ENCODE measurements around the gene ABLIM2.
A peak's percentile ranks its signal among the peaks of the same experiment; 100 is the strongest.

The ABLIM2 gene

GRCh38 chr4:8158710-8159536, at the start of gene ABLIM2:
Gene ABLIM2, minus strand, starts transcription at chr4:8158813. Its CDS starts 124 bp downstream, at chr4:8158689.
- H3K9me3 ChIP-seq (ENCODE audit: control insufficient read depth, insufficient read depth, low read depth, low read length), result no peaks in the 10 kb centered on the region
- no peaks in the 10 kb centered on the region for H3K36me3 ChIP-seq (ENCODE audit: control insufficient read depth, insufficient read depth, low read length)
- peak within 1 kb of the TSS; percentile 88 for H3K4me3 ChIP-seq (ENCODE audit: low read depth, low read length)
- no peak within 1 kb of the TSS for H3K27ac ChIP-seq (ENCODE audit: low read depth, low read length)
- peak within 1 kb of the TSS; percentile 42 for H3K9ac ChIP-seq (ENCODE audit: low read length)
- peaks cover 9% of the 10 kb centered on the region for H3K4me1 ChIP-seq (ENCODE audit: control insufficient read depth, insufficient read depth, low read length)
- H3K27me3 ChIP-seq (ENCODE audit: control insufficient read depth, insufficient read depth, low read length), result peaks cover 69% of the 10 kb centered on the region

GRCh38 chr4:8207314-8207713, 48.7 kb upstream of the ABLIM2 start:
- no peak overlapping the region for H3K4me3 ChIP-seq (ENCODE audit: low read depth, low read length)
- no peak overlapping the region for H3K27ac ChIP-seq (ENCODE audit: low read depth, low read length)
- no peak overlapping the region for H3K9ac ChIP-seq (ENCODE audit: low read length)
- H3K9me3 ChIP-seq (ENCODE audit: control insufficient read depth, insufficient read depth, low read depth, low read length), result no peaks in the 10 kb centered on the region
- no peaks in the 10 kb centered on the region for H3K27me3 ChIP-seq (ENCODE audit: control insufficient read depth, insufficient read depth, low read length)
- no peaks in the 10 kb centered on the region for H3K36me3 ChIP-seq (ENCODE audit: control insufficient read depth, insufficient read depth, low read length)
- peaks cover 6% of the 10 kb centered on the region for H3K4me1 ChIP-seq (ENCODE audit: control insufficient read depth, insufficient read depth, low read length)

- H3K27ac ChIP-seq (ENCODE audit: low read depth, low read length), result no peak overlapping the region
Measured at GRCh38 chr4:8205749-8206611, 47.4 kb upstream of the ABLIM2 start.

GRCh38 chr4:8205241-8205707, 46.7 kb upstream of the ABLIM2 start:
- Histone ChIP-seq H3K4me3 (ENCODE audit: low read depth, low read length) (no peak overlapping the region), H3K27ac (ENCODE audit: low read depth, low read length) (no peak overlapping the region), H3K27me3 (ENCODE audit: control insufficient read depth, insufficient read depth, low read length) (no peaks in the 10 kb centered on the region)

More at GRCh38 chr4:8205749-8206611, 47.4 kb upstream of the ABLIM2 start:
- Histone ChIP-seq H3K36me3 (ENCODE audit: control insufficient read depth, insufficient read depth, low read length) (no peaks in the 10 kb centered on the region), H3K9ac (ENCODE audit: low read length) (no peak overlapping the region), H3K4me1 (ENCODE audit: control insufficient read depth, insufficient read depth, low read length) (peaks cover 6% of the 10 kb centered on the region), H3K4me3 (ENCODE audit: low read depth, low read length) (no peak overlapping the region), H3K27me3 (ENCODE audit: control insufficient read depth, insufficient read depth, low read length) (no peaks in the 10 kb centered on the region), H3K9me3 (ENCODE audit: control insufficient read depth, insufficient read depth, low read depth, low read length) (no peaks in the 10 kb centered on the region)

GRCh38 chr4:8204576-8205227, 46.1 kb upstream of the ABLIM2 start:
- H3K9ac ChIP-seq (ENCODE audit: low read length), result no peak overlapping the region
- peaks cover 13% of the 10 kb centered on the region for H3K4me1 ChIP-seq (ENCODE audit: control insufficient read depth, insufficient read depth, low read length)
- H3K27ac ChIP-seq (ENCODE audit: low read depth, low read length), result no peak overlapping the region
- no peak overlapping the region for H3K4me3 ChIP-seq (ENCODE audit: low read depth, low read length)
- H3K27me3 ChIP-seq (ENCODE audit: control insufficient read depth, insufficient read depth, low read length), result no peaks in the 10 kb centered on the region
- no peaks in the 10 kb centered on the region for H3K36me3 ChIP-seq (ENCODE audit: control insufficient read depth, insufficient read depth, low read length)
- H3K9me3 ChIP-seq (ENCODE audit: control insufficient read depth, insufficient read depth, low read depth, low read length), result no peaks in the 10 kb centered on the region

More at GRCh38 chr4:8205241-8205707, 46.7 kb upstream of the ABLIM2 start:
- H3K4me1 ChIP-seq (ENCODE audit: control insufficient read depth, insufficient read depth, low read length), result peaks cover 9% of the 10 kb centered on the region
- no peak overlapping the region for H3K9ac ChIP-seq (ENCODE audit: low read length)
- H3K36me3 ChIP-seq (ENCODE audit: control insufficient read depth, insufficient read depth, low read length), result no peaks in the 10 kb centered on the region
- H3K9me3 ChIP-seq (ENCODE audit: control insufficient read depth, insufficient read depth, low read depth, low read length), result no peaks in the 10 kb centered on the region

GRCh38 chr4:8203817-8204216, 45.2 kb upstream of the ABLIM2 start:
- peaks cover 15% of the 10 kb centered on the region; the same call in 1 of the 2 replicates for H3K4me1 ChIP-seq (ENCODE audit: control insufficient read depth, insufficient read depth, low read length)
- H3K27ac ChIP-seq (ENCODE audit: low read depth, low read length), result no peak overlapping the region
- no peak overlapping the region for H3K9ac ChIP-seq (ENCODE audit: low read length)
- no peaks in the 10 kb centered on the region for H3K27me3 ChIP-seq (ENCODE audit: control insufficient read depth, insufficient read depth, low read length)
- no peaks in the 10 kb centered on the region for H3K9me3 ChIP-seq (ENCODE audit: control insufficient read depth, insufficient read depth, low read depth, low read length)
- no peak overlapping the region for H3K4me3 ChIP-seq (ENCODE audit: low read depth, low read length)
- H3K36me3 ChIP-seq (ENCODE audit: control insufficient read depth, insufficient read depth, low read length), result no peaks in the 10 kb centered on the region

GRCh38 chr4:8203052-8203401, 44.4 kb upstream of the ABLIM2 start:
- no peak overlapping the region for H3K27ac ChIP-seq (ENCODE audit: low read depth, low read length)
- H3K36me3 ChIP-seq (ENCODE audit: control insufficient read depth, insufficient read depth, low read length), result no peaks in the 10 kb centered on the region
- H3K27me3 ChIP-seq (ENCODE audit: control insufficient read depth, insufficient read depth, low read length), result no peaks in the 10 kb centered on the region
- no peak overlapping the region for H3K4me3 ChIP-seq (ENCODE audit: low read depth, low read length)
- H3K9ac ChIP-seq (ENCODE audit: low read length), result no peak overlapping the region
- H3K9me3 ChIP-seq (ENCODE audit: control insufficient read depth, insufficient read depth, low read depth, low read length), result no peaks in the 10 kb centered on the region
- H3K4me1 ChIP-seq (ENCODE audit: control insufficient read depth, insufficient read depth, low read length), result peaks cover 19% of the 10 kb centered on the region; the same call in 1 of the 2 replicates

GRCh38 chr4:8202108-8203051, 43.8 kb upstream of the ABLIM2 start:
- no peak overlapping the region for H3K9ac ChIP-seq (ENCODE audit: low read length)

GRCh38 chr4:8201321-8201781, 42.7 kb upstream of the ABLIM2 start:
- peaks cover 19% of the 10 kb centered on the region; the same call in 1 of the 2 replicates for H3K4me1 ChIP-seq (ENCODE audit: control insufficient read depth, insufficient read depth, low read length)
- no peak overlapping the region for H3K27ac ChIP-seq (ENCODE audit: low read depth, low read length)
- no peaks in the 10 kb centered on the region for H3K9me3 ChIP-seq (ENCODE audit: control insufficient read depth, insufficient read depth, low read depth, low read length)
- H3K36me3 ChIP-seq (ENCODE audit: control insufficient read depth, insufficient read depth, low read length), result no peaks in the 10 kb centered on the region
- H3K9ac ChIP-seq (ENCODE audit: low read length), result peak overlapping the region; percentile 30
- no peak overlapping the region for H3K4me3 ChIP-seq (ENCODE audit: low read depth, low read length)
- H3K27me3 ChIP-seq (ENCODE audit: control insufficient read depth, insufficient read depth, low read length), result no peaks in the 10 kb centered on the region

More at GRCh38 chr4:8202108-8203051, 43.8 kb upstream of the ABLIM2 start:
- Histone ChIP-seq H3K36me3 (ENCODE audit: control insufficient read depth, insufficient read depth, low read length) (no peaks in the 10 kb centered on the region), H3K27ac (ENCODE audit: low read depth, low read length) (no peak overlapping the region), H3K27me3 (ENCODE audit: control insufficient read depth, insufficient read depth, low read length) (no peaks in the 10 kb centered on the region), H3K9me3 (ENCODE audit: control insufficient read depth, insufficient read depth, low read depth, low read length) (no peaks in the 10 kb centered on the region), H3K4me3 (ENCODE audit: low read depth, low read length) (no peak overlapping the region), H3K4me1 (ENCODE audit: control insufficient read depth, insufficient read depth, low read length) (peaks cover 19% of the 10 kb centered on the region; the same call in 1 of the 2 replicates)

All from HUES6 (cell line).